Hypothalamus (tissue), 51 donors: Measurements from ENCODE around the gene HBM.
A peak's percentile ranks its signal among the peaks of the same experiment; 100 is the strongest.
"Not testable (repeated sequence)": the region's sequence is repeated elsewhere in the genome, so short reads cannot be mapped to it uniquely, and the experiment has no call there.

ENCODE experiments used
- DNase-seq, 51 donors: peaks; one replicate each; lab custom pipeline; 2025; lab: John Stamatoyannopoulos, UW

The HBM gene

DNA sequence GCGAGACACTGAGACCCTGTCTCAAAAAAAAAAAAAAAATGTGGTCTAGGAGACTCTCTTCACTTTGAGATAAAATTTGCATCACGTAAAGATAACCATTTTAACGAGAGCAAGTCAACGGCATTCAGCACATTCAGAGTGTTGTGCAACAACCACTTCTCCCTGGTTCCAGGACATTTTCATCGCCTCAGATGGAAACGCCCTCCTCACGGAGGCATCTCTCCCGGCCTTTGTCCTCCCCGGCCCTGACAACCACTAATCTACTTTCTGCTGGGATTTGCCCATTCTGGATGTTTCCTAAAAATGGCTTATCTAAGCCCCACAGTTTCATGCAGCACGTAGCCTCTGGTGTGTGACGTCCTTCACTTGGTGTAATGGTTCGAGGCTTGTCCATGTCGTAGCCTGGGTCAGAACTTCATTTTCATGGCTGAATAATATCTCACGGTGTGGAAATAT, 21.0 kb upstream of the HBM start:
- no peak for DNase-seq

DNA sequence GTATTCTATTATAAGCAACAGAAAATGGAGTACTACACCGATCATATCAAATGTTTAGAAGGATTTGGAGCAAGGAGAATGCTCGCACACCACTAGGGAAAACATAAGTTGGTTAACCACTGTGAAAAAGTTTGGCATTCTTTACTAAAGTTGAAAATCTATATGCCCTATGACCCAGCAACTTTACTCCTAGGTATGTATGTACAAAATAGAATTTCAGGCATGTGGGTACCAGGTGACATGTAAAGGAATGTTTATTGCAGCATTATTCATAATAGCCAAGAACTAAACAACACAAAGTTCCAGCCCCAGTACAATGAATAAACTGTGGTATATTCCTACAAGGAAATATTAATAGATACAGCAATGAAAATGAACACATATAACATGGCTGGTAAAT, 19.1 kb upstream of the HBM start:
- no peak for DNase-seq

DNA sequence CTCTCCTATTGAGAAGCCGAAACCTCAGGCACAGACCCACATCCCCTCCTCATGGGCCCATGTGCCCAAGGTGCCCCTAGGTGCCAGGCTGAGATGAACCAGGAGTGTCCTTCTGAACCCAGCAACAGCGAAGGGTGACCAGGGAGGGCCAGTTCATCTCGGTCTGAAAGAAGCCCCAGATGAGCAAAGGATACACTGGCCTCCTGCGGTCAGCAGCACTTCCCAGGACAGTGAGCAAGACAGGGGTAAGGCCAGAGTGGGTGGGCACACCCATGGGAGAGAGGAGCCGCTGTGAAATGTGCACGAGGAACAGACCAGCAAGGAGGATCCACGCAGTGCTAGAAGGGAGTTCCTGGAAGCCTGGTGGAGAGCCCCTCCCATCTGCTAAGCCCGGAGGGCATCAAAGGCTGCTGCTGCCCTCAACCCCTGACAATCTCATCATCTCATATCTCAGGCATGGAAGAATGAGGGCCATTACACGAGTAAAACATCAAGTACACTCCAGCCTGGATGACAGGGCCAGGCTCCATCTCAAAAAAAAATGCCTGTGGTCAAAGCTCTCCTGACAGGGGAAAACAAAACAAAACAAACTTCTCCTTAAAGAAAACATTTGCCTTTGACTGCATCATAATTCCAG, 16.6 kb upstream of the HBM start:
- no peak for DNase-seq

DNA sequence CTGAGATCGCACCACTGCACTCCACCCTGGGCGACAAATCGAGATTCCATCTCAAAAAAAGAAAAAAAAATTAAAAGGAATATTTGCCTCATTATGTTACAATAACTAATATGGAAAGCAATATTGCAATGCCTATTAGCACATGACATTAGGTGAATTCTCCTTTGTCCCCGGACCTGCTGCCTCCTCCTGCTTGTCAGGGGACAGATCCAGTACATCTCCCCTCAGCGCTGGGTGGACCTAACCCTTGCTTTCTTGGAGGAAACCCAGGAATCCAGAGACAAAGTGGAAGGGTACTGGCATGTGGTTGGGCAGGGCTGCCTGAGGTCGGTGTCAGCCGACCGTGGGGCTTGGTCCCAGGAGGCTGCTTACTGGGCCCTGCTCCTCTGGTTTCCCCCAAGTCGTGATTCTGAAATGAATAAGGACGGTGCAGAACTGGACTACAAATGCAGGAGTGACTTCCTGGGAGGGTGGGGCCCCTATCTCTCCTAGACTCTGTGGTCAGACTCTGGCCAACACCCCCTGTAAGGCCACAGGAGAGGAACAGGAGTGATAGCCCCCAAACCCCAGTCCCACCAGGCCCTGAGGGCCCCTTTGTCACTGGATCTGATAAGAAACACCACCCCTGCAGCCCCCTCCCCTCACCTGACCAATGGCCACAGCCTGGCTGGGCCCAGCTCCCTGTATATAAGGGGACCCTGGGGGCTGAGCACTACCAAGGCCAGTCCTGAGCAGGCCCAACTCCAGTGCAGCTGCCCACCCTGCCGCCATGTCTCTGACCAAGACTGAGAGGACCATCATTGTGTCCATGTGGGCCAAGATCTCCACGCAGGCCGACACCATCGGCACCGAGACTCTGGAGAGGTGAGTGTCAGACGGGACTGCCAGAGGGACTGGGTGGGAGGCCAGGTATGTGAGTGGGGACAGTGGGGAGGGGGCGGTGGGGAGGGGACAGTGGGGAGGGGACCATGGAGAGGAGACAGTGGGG, 13.3 kb upstream of the HBM start, which contains the start of gene HBZ:
Gene HBZ (plus strand): TSS at position 504 of the 988 bp plus-strand sequence. CDS start 266 bp downstream, at position 770.
- no peak for DNase-seq

DNA sequence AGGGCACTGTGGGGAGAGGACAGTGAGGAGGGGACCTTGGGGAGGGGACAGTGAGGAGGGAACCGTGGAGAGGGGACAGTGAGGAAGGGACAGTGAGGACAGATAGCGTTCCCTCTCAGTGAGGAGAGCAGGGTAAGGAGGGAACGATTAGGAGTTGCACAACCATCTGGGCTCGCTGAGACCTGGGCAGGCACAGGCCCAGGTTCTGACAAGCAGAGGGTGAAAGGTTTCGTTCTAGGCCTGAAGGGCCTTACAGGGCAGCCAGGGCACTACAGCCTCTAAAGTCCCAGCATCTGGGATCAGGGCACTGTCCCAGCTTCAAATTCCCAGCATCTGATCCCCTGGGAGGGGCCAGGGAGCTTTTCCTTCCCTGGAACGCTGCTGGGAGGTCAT, 12.7 kb upstream of the HBM start:
- not testable (repeated sequence) for DNase-seq

DNA sequence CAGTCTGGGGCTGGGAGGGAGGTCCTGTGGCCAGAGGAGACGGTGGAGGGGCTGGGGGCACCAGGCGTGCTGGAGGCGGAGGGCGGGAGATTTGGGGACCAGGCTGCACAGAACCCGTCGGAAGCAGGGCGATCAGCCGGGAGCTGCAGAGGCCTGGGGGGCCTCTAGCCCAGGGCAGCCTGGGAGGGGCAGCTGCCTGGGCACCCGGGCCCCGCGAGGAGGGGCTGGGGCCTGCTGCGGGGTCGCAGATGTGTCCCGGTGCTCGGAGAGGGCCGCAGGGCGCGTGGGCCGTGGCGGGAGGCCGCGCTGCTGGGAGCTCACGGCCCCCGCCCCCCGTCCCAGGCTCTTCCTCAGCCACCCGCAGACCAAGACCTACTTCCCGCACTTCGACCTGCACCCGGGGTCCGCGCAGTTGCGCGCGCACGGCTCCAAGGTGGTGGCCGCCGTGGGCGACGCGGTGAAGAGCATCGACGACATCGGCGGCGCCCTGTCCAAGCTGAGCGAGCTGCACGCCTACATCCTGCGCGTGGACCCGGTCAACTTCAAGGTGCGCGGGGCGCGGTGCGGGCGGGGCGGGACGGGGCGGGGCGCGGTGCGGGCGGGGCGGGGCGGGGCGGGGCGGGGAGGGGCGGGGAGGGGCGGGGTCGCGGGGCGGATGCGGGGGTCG, 12.1 kb upstream of the HBM start:
- DNase-seq, result not testable (repeated sequence)

DNA sequence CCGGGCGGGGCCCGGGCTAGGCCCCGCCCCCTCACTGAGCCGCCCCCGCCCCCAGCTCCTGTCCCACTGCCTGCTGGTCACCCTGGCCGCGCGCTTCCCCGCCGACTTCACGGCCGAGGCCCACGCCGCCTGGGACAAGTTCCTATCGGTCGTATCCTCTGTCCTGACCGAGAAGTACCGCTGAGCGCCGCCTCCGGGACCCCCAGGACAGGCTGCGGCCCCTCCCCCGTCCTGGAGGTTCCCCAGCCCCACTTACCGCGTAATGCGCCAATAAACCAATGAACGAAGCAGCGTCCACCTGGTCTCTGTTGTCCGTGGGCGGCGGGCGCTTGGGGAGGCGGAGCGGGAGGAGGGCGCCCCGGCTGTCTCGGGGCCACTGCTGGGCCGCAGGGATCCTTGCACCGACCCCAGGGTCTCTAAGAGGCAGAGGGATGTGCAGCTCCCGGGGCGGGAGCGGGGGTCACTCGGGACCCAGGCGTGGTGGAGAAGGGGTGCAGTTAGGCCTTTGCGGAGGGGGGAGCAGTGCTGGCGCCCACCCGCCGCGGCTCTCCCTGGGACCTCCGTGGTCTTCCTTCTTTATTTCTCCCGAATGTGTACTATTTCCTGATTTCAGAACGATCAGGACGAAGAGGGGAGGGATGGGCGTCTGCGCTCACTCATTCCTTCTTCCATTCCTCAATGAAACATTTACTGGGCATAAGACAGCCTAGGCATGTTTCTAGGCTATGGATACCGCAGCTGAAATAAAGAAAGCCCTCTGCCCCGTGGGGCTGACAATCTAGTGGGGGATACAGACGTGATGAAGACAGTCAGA, 11.4 kb upstream of the HBM start:
- peak in 3 of 51 donors; percentile 2 to 18 (median 7) for DNase-seq

DNA sequence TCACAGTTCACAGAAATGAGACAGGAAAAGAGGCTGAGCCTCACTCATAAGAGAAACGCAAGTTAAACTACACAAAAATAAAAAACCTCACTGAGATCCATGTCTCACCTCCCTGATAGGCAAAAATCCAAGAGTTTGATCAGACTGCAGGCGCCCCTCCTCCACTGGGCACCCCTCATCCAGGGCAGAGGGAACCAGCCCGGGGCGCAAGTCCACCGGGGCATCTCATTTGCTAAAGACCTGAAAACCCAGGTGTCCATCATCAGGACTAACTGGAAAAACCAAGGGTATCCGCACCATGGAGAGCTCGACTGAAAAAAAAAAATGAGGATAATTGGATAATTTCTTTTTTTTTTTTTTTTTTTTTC, 10.8 kb upstream of the HBM start:
- no peak for DNase-seq

DNA sequence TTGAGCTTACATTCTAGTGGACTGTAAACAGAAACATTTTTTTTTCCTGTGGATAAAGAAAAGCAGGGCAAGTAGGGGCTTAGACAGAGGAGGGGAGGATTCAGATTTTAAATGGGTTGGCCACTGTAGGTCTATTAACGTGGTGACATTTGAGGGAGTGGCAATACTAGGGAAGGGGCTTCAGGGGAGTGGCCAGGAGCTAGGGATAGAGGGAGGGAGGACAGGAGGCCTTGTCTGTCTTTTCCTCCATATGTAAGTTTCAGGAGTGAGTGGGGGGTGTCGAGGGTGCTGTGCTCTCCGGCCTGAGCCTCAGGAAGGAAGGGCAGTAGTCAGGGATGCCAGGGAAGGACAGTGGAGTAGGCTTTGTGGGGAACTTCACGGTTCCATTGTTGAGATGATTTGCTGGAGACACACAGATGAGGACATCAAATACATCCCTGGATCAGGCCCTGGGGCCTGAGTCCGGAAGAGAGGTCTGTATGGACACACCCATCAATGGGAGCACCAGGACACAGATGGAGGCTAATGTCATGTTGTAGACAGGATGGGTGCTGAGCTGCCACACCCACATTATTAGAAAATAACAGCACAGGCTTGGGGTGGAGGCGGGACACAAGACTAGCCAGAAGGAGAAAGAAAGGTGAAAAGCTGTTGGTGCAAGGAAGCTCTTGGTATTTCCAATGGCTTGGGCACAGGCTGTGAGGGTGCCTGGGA, 6.5 kb upstream of the HBM start:
- DNase-seq, result no peak

DNA sequence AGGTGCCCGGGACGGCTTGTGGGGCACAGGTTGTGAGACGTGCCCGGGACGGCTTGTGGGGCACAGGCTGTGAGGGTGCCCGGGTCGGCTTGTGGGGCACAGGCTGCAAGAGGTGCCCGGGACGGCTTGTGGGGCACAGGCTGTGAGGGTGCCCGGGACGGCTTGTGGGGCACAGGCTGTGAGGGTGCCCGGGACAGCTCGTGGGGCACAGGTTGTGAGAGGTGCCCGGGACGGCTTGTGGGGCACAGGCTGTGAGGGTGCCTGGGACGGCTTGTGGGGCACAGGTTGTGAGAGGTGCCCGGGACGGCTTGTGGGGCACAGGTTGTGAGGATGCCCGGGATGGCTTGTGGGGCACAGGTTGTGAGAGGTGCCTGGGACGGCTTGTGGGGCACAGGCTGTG, 5.5 kb upstream of the HBM start:
- DNase-seq, result not testable (repeated sequence)

DNA sequence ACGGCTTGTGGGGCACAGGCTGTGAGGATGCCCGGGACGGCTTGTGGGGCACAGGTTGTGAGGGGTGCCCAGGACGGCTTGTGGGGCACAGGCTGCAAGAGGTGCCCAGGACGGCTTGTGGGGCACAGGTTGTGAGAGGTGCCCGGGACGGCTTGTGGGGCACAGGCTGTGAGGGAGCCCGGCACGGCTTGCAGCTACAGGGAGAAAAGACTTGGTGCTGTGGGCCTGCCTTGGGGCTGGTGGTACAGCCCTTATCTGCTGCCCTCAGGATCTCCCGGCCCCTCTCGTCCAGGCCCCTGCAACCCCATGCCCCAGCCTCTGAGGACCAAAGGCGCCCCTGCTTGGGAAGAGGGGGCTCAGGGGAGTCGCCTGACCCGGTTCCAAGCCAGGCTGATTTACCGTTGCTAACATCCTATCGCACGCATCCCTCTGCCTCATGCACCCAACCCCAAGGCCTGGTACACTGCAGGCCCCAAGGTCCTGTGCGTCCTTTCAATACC, 5.0 kb upstream of the HBM start:
- no peak for DNase-seq

DNA sequence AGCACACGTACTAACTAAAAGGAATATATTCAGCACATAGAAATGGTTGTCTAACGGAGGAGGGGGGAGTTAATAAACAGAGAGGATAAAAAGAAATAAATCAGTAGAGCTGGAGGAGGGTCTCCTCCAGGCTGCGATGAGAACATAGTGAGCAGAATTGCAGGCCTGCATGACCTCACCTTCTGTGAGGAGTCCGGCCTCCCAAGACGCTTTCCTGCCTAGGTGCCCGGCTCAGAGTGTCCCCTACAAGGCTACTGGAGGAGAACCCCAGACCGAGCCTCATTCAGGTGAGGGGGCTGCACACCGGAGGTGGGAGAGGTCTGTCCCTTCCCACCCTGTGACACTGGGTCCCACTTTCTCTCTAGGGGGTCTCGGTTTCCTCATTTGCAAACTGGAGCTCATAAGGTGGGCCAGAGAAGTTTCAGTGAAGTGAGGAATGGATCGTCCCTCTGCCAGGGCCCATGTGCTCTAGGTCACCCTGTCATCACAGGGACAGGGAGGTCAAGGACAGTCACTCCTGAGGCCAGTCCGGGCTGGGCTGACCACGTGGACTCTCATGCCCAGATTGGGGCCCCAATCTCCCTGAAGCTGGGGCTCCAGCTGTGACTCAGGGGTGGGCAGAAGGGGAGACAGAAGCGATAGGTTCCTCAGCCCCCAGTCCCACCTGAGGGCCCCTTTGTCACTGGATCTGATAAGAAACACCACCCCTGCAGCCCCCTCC, 3.3 kb upstream of the HBM start:
- DNase-seq, result no peak

DNA sequence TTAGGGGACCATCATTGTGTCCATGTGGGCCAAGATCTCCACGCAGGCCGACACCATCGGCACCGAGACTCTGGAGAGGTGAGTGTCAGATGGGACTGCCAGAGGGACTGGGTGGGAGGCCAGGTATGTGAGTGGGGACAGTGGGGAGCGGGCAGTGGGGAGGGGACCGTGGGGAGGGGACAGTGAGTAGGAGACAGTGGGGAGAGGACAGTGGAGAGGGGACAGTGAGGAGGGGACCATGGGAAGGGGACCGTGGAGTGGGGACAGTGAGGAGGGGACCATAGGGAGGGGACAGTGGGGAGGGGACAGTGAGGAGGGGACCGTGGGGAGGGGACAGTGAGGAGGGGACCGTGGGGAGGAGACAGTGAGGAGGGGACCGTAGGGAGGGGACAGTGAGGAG, 2.6 kb upstream of the HBM start:
- DNase-seq, result not testable (repeated sequence)

DNA sequence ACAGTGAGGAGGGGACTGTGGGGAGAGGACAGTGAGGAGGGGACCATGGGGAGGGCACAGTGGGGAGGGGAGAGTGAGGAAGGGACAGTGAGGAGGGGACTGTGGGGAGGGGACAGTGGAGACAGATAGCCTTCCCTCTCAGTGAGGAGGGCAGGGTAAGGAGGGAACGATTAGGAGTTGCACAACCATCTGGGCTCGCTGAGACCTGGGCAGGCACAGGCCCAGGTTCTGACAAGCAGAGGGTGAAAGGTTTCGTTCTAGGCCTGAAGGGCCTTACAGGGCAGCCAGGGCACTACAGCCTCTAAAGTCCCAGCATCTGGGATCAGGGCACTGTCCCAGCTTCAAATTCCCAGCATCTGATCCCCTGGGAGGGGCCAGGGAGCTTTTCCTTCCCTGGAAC, 2.1 kb upstream of the HBM start:
- not testable (repeated sequence) for DNase-seq

DNA sequence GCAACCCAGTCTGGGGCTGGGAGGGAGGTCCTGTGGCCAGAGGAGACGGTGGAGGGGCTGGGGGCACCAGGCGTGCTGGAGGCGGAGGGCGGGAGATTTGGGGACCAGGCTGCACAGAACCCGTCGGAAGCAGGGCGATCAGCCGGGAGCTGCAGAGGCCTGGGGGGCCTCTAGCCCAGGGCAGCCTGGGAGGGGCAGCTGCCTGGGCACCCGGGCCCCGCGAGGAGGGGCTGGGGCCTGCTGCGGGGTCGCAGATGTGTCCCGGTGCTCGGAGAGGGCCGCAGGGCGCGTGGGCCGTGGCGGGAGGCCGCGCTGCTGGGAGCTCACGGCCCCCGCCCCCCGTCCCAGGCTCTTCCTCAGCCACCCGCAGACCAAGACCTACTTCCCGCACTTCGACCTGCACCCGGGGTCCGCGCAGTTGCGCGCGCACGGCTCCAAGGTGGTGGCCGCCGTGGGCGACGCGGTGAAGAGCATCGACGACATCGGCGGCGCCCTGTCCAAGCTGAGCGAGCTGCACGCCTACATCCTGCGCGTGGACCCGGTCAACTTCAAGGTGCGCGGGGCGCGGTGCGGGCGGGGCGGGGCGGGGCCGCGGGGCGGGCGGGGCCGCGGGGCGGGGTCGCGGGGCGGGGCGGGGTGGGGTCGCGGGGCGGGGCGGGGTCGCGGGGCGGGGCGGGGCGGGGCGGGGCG, 1.5 kb upstream of the HBM start:
- DNase-seq, result not testable (repeated sequence)

DNA sequence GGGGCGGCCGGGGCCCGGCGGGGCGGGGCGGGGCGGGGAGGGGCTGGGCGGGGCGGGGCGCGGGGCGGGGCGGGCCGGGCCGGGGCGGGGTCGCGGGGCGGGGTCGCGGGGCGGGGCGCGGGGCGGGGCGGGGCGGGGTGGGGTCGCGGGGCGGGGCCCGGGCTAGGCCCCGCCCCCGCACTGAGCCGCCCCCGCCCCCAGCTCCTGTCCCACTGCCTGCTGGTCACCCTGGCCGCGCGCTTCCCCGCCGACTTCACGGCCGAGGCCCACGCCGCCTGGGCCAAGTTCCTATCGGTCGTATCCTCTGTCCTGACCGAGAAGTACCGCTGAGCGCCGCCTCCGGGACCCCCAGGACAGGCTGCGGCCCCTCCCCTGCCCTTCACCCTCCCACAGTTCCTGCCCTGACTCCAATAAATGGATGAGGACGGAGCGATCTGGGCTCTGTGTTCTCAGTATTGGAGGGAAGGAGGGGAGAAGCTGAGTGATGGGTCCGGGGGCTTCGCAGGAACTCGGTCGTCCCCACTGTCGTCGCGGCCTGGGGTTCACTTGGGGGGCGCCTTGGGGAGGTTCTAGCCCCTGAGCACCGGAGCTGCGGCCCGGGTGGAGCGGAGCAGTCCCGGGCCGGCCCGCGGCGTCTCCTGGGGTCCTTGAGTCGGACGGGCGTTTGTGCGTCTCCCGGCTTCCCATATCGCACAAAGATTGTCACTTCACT, 795 bp upstream of the HBM start:
- no peak for DNase-seq

DNA sequence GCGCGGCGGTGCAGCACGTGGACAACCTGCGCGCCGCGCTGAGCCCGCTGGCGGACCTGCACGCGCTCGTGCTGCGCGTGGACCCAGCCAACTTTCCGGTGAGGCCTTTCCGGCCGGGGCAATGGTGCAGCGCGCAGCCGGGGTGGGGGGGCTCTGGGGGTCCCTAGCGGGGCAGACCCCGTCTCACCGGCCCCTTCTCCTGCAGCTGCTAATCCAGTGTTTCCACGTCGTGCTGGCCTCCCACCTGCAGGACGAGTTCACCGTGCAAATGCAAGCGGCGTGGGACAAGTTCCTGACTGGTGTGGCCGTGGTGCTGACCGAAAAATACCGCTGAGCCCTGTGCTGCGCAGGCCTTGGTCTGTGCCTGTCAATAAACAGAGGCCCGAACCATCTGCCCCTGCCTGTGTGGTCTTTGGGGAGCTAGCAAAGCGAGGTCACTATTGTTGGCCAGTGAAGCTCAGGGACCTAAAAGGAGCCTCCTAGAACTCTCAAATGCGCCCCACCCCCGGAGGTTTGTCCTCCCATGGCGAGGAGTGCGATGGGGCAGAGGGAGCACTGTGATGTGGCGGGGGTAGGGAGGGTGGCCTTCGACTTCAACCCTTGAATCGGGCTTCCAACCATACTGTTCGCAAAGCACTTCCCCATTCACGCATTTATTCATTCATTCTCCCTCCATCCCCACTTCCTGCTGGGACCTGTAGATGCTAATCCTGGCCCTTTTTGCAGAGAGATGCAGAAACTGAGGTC, 770 bp downstream of the HBM start:
- DNase-seq, result no peak
